ENCODE results near the gene CGNL1.

GRCh38 chr15:57451555-57451954 is 75.2 kb downstream of the CGNL1 start:
- TF ChIP-seq CTCF (IDR thresholded peaks at IDR 0.05) = no peak
- no peak for TF ChIP-seq POLR2AphosphoS5 (IDR thresholded peaks at IDR 0.05)
- TF ChIP-seq EP300 (IDR thresholded peaks at IDR 0.05) = no peak
- no peak for TF ChIP-seq POLR2A (IDR thresholded peaks at IDR 0.05; ENCODE audit: low read depth)

Data from esophagus muscularis mucosa (tissue), 4 donors.